ENCODE results near the gene SARDH. TPM values are rescaled to one million over a fixed set of nuclear protein-coding genes. Genes with fewer than 3 reads are reported as not detected.

Gene SARDH
- total RNA-seq, 1 donor from 2014 or later = 5.0 TPM

GRCh38 chr9:133680976-133681657 lies 57.0 kb downstream of the SARDH start:
- no peak for TF ChIP-seq CTCF (IDR thresholded peaks at IDR 0.05; ENCODE audit: unreplicated experiment)
- peaks cover 11% of the 10 kb centered on the region for H3K27me3 Mint-ChIP-seq (ENCODE audit: unreplicated experiment)
- H3K27ac Mint-ChIP-seq (ENCODE audit: unreplicated experiment) = no peak overlapping the region
- no peaks in the 10 kb centered on the region for H3K9me3 Mint-ChIP-seq (ENCODE audit: unreplicated experiment)
- H3K4me1 Mint-ChIP-seq (ENCODE audit: unreplicated experiment) = peaks cover 21% of the 10 kb centered on the region
- H3K36me3 Mint-ChIP-seq (ENCODE audit: low read depth, unreplicated experiment) = peaks cover 3% of the 10 kb centered on the region
- DNase-seq (ENCODE audit: low spot score) = no peak
- H3K4me3 Mint-ChIP-seq (ENCODE audit: unreplicated experiment) = no peak overlapping the region

DNA sequence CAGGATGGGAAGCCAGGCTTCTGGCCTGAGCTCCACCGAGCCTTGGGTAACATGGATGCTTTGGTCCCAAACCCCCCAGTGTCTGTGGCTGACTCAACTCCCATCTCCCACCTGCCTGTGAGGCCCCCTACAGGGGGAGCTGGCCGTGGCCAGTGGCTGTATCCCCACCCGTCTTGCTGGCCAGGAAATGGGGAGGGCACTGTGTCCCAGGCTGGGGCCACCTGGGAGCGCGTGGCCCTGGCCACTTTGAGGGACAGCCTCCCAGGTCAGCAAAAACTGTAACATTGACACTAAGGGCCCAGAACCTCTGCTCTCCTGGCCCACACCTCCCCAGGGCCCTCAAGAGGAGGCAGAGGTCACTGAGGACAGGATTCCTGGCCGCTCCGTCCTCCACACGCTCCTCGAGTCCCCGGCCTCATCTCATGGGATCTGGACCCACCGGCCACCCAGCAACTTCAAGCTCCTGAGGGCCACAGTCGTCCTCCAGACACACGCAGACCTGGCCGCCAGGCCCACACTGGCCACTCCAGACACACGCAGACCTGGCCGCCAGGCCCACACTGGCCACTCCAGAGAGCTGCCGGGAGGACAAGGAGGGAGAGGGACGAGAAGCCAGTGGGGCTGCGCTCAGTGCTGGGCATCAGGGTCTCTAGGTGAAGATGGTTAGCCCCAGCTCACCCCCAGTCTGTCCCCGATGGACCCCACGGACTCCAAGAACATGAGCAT lies 57.7 kb downstream of the SARDH start:
- peaks cover 24% of the 10 kb centered on the region for H3K4me1 Mint-ChIP-seq (ENCODE audit: unreplicated experiment)
- DNase-seq (ENCODE audit: low spot score) = no peak
- H3K4me3 Mint-ChIP-seq (ENCODE audit: unreplicated experiment) = no peak overlapping the region
- no peaks in the 10 kb centered on the region for H3K9me3 Mint-ChIP-seq (ENCODE audit: unreplicated experiment)
- no peak for TF ChIP-seq CTCF (IDR thresholded peaks at IDR 0.05; ENCODE audit: unreplicated experiment)
- H3K27me3 Mint-ChIP-seq (ENCODE audit: unreplicated experiment) = peaks cover 11% of the 10 kb centered on the region
- no peak overlapping the region for H3K27ac Mint-ChIP-seq (ENCODE audit: unreplicated experiment)
- peaks cover 3% of the 10 kb centered on the region for H3K36me3 Mint-ChIP-seq (ENCODE audit: low read depth, unreplicated experiment)

DNA sequence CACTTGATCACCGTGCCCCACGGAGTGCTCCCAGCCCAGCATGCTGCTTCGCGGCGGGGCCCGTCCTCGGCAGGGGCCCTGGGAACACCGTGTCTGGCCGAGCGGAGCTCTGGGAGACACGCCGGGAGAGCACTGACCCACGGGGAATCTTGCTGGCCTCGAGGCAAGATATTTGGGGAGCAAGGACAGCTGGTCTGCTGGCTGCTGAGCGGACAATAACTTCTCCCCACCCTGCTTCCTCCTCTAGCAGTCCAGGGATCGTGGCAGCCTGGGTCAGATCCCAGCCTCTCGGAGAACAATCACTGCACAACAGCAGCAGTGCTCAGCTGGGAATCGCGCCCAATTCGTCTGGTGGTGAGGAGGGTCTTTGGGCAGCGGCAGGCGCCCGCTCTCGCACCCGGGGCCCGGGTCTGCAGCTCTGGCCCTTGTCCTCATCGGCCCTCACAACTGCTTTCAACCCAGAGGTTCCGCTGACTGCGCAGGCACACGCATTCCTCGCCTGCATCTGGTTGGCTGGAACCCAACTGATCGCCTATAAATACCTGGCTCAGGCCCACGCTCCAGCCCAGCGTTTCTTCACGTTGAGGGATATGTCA lies 58.6 kb downstream of the SARDH start:
- TF ChIP-seq CTCF (IDR thresholded peaks at IDR 0.05; ENCODE audit: unreplicated experiment) = no peak
- peaks cover 3% of the 10 kb centered on the region for H3K36me3 Mint-ChIP-seq (ENCODE audit: low read depth, unreplicated experiment)
- no peak overlapping the region for H3K27ac Mint-ChIP-seq (ENCODE audit: unreplicated experiment)
- H3K4me1 Mint-ChIP-seq (ENCODE audit: unreplicated experiment) = peaks cover 24% of the 10 kb centered on the region
- H3K4me3 Mint-ChIP-seq (ENCODE audit: unreplicated experiment) = no peak overlapping the region
- H3K27me3 Mint-ChIP-seq (ENCODE audit: unreplicated experiment) = peaks cover 11% of the 10 kb centered on the region
- H3K9me3 Mint-ChIP-seq (ENCODE audit: unreplicated experiment) = no peaks in the 10 kb centered on the region
- DNase-seq (ENCODE audit: low spot score) = no peak

- no peak overlapping the region for H3K27ac Mint-ChIP-seq (ENCODE audit: unreplicated experiment)
- DNase-seq (ENCODE audit: low spot score) = no peak
- peaks cover 11% of the 10 kb centered on the region for H3K27me3 Mint-ChIP-seq (ENCODE audit: unreplicated experiment)
- peaks cover 3% of the 10 kb centered on the region for H3K36me3 Mint-ChIP-seq (ENCODE audit: low read depth, unreplicated experiment)
- H3K4me3 Mint-ChIP-seq (ENCODE audit: unreplicated experiment) = no peak overlapping the region
- H3K9me3 Mint-ChIP-seq (ENCODE audit: unreplicated experiment) = no peaks in the 10 kb centered on the region
- peaks cover 22% of the 10 kb centered on the region for H3K4me1 Mint-ChIP-seq (ENCODE audit: unreplicated experiment)
- no peak for TF ChIP-seq CTCF (IDR thresholded peaks at IDR 0.05; ENCODE audit: unreplicated experiment)
These were observed 59.1 kb downstream of the SARDH start for GRCh38 chr9:133679056-133679455.
